Small intestine (tissue), 7 donors: ENCODE measurements around the gene SMTN. TPM values are rescaled to one million over a fixed set of nuclear protein-coding genes. Genes with fewer than 3 reads are reported as not detected.
A peak's percentile ranks its signal among the peaks of the same experiment; 100 is the strongest.
"Not testable (repeated sequence)": the region's sequence is repeated elsewhere in the genome, so short reads cannot be mapped to it uniquely, and the experiment has no call there.

Experiments used
- DNase-seq, 2 donors: peaks; one replicate each; pipeline versions ENCODE4 v3.0.0 to v3.0.0-alpha.2; 2013
- FAIRE-seq: peaks from 2 replicates; lab custom pipeline; 2012; peaks lifted over from hg19 to GRCh38; lab: Jason Lieb, UNC
- H3K27ac ChIP-seq, 3 donors: one replicate each; pipeline ENCODE4 v1.5.1; 2013; ENCODE audit warnings: low read length in 2 of 3, mild to moderate bottlenecking in 2 of 3, control low read depth in 1 of 3, inconsistent platforms in 1 of 3, low read depth in 1 of 3, moderate library complexity in 1 of 3
- H3K27me3 ChIP-seq, 3 donors: one replicate each; pipeline ENCODE4 v1.6.1; 2013; ENCODE audit warnings: low read length in 3 of 3, inconsistent platforms in 1 of 3; ENCODE audit not compliant: control insufficient read depth in 3 of 3, insufficient read depth in 3 of 3
- H3K36me3 ChIP-seq, 3 donors: one replicate each; pipeline ENCODE4 v1.6.1; 2013; ENCODE audit warnings: low read length in 3 of 3, inconsistent platforms in 1 of 3, low read depth in 1 of 3, mild to moderate bottlenecking in 1 of 3, moderate library complexity in 1 of 3; ENCODE audit not compliant: control insufficient read depth in 3 of 3, insufficient read depth in 2 of 3
- H3K4me1 ChIP-seq, 3 donors: one replicate each; pipeline ENCODE4 v1.6.1; 2013; ENCODE audit warnings: low read length in 2 of 3, inconsistent platforms in 1 of 3, low read depth in 1 of 3, mild to moderate bottlenecking in 1 of 3, moderate library complexity in 1 of 3; ENCODE audit not compliant: control insufficient read depth in 3 of 3, insufficient read depth in 2 of 3
- H3K4me3 ChIP-seq, 3 donors: one replicate each; pipeline ENCODE4 v1.5.1; 2013; ENCODE audit warnings: low read length in 3 of 3, control low read depth in 1 of 3, inconsistent platforms in 1 of 3, low read depth in 1 of 3, mild to moderate bottlenecking in 1 of 3, moderate library complexity in 1 of 3
- H3K9me3 ChIP-seq, 2 donors: one replicate each; pipeline ENCODE4 v1.6.1; 2013; ENCODE audit warnings: low read depth in 1 of 2, low read length in 1 of 2; ENCODE audit not compliant: control insufficient read depth in 2 of 2, insufficient read depth in 1 of 2
- WGBS, 3 donors: extraction: QIAGEN DNeasy Blood & Tissue Kit; methylation state at CpG; one replicate each; pipeline ENCODE4 v1.1.7; 2013; 5-methylcytosine and 5-hydroxymethylcytosine counted together
- polyA plus RNA-seq, 4 donors: library from polyadenylated mRNA; stranded (reverse) in 3 of 4; unstranded in 1 of 4; fragments of 200-250 nt in 3 of 4; fragments of 120-200 nt in 1 of 4; gene quantifications; one replicate each; pipeline versions ENCODE4 v1.2.1 to v1.2.3, GENCODE V29; 2013
- donor health status: healthy with polysubstance abuse.
- donor health status: control.
- donor health status: control.
- donor health status: Bipolar disorder and iron deficiency.
- donor health status: healthy.

SMTN gene
- polyA plus RNA-seq, 4 donors: 7.8 to 74.8 (median 44.2) TPM

GRCh38 chr22:31096657-31097279 lies 15.7 kb downstream of the SMTN start:
- Histone ChIP-seq H3K4me1 (peaks cover 0 to 10% (median 0%) of the 10 kb centered on the region in 3 donors), H3K27ac (no peak overlapping the region), H3K4me3 (no peak overlapping the region), H3K9me3 (no peaks in the 10 kb centered on the region), H3K36me3 (peaks cover 2 to 96% (median 27%) of the 10 kb centered on the region in 3 donors), H3K27me3 (no peaks in the 10 kb centered on the region)
- WGBS, 3 donors: 89 to 92% (median 92%) methylated on average over 25 to 27 of the region's 27 CpGs
- FAIRE-seq: no peak
- no peak for DNase-seq

- Histone ChIP-seq H3K4me1 (peaks cover 0 to 16% (median 0%) of the 10 kb centered on the region in 3 donors), H3K36me3 (peaks cover 2 to 96% (median 27%) of the 10 kb centered on the region in 3 donors), H3K27ac (peak overlapping the region in 1 of 3 donors; percentile 1)
- not testable (repeated sequence) for H3K9me3 ChIP-seq, H3K27me3 ChIP-seq, FAIRE-seq, DNase-seq, H3K4me3 ChIP-seq
- WGBS, 3 donors: 85 to 98% (median 98%) methylated on average over 5 of the region's 5 CpGs
These were observed 16.4 kb downstream of the SMTN start for GRCh38 chr22:31097539-31097938.

- Histone ChIP-seq H3K36me3 (peaks cover 2 to 96% (median 23%) of the 10 kb centered on the region in 3 donors), H3K27ac (peak overlapping the region in 1 of 3 donors; percentile 1), H3K27me3 (no peaks in the 10 kb centered on the region), H3K4me1 (peaks cover 0 to 20% (median 0%) of the 10 kb centered on the region in 3 donors), H3K9me3 (no peaks in the 10 kb centered on the region), H3K4me3 (no peak overlapping the region)
- FAIRE-seq: no peak
- WGBS, 3 donors: 83 to 91% (median 84%) methylated on average over 10 of the region's 10 CpGs
- no peak for DNase-seq
These were observed 17.0 kb downstream of the SMTN start for GRCh38 chr22:31097941-31098631.

- peaks cover 0 to 20% (median 0%) of the 10 kb centered on the region in 3 donors for H3K4me1 ChIP-seq
These were observed 17.6 kb downstream of the SMTN start for GRCh38 chr22:31098632-31099110.

GRCh38 chr22:31099386-31099785 lies 18.3 kb downstream of the SMTN start:
- Histone ChIP-seq H3K27me3 (no peaks in the 10 kb centered on the region), H3K27ac (peak overlapping the region in 1 of 3 donors; percentile 63), H3K9me3 (no peaks in the 10 kb centered on the region), H3K4me3 (no peak overlapping the region), H3K4me1 (peaks cover 0 to 20% (median 0%) of the 10 kb centered on the region in 3 donors), H3K36me3 (peaks cover 2 to 96% (median 21%) of the 10 kb centered on the region in 3 donors)
- WGBS, 3 donors: 91 to 95% (median 94%) methylated on average over 6 of the region's 6 CpGs
- DNase-seq (no peak), FAIRE-seq (no peak)

More at GRCh38 chr22:31098632-31099110, 17.6 kb downstream of the SMTN start:
- Histone ChIP-seq H3K4me3 (no peak overlapping the region), H3K27ac (peak overlapping the region in 1 of 3 donors; percentile 63), H3K36me3 (peaks cover 2 to 96% (median 21%) of the 10 kb centered on the region in 3 donors), H3K27me3 (no peaks in the 10 kb centered on the region), H3K9me3 (no peaks in the 10 kb centered on the region)
- peak; percentile 58 to 61 for DNase-seq
- WGBS, 3 donors: 64 to 68% (median 64%) methylated on average over 32 to 36 of the region's 36 CpGs
- no peak for FAIRE-seq

- Histone ChIP-seq H3K36me3 (peaks cover 2 to 96% (median 23%) of the 10 kb centered on the region in 3 donors), H3K27ac (peak overlapping the region in 1 of 3 donors; percentile 32)
- 93 to 94% (median 94%) methylated on average over 25 to 34 of the region's 34 CpGs for WGBS, 3 donors
These were observed 19.0 kb downstream of the SMTN start for GRCh38 chr22:31099841-31100761.

GRCh38 chr22:31100762-31101525 lies 19.8 kb downstream of the SMTN start:
- H3K36me3 ChIP-seq: peaks cover 2 to 96% (median 19%) of the 10 kb centered on the region in 3 donors
- peaks cover 0 to 20% (median 0%) of the 10 kb centered on the region in 3 donors for H3K4me1 ChIP-seq
- no peaks in the 10 kb centered on the region for H3K27me3 ChIP-seq
- no peak for FAIRE-seq
- 96% methylated on average over 18 of the region's 18 CpGs for WGBS, 3 donors
- DNase-seq: no peak
- H3K27ac ChIP-seq: peak overlapping the region in 1 of 3 donors; percentile 11
- H3K9me3 ChIP-seq: no peaks in the 10 kb centered on the region
- no peak overlapping the region for H3K4me3 ChIP-seq

More at GRCh38 chr22:31099841-31100761, 19.0 kb downstream of the SMTN start:
- H3K4me3 ChIP-seq: no peak overlapping the region
- FAIRE-seq (no peak), DNase-seq (no peak)
- H3K27me3 ChIP-seq: no peaks in the 10 kb centered on the region
- peaks cover 0 to 20% (median 0%) of the 10 kb centered on the region in 3 donors for H3K4me1 ChIP-seq
- no peaks in the 10 kb centered on the region for H3K9me3 ChIP-seq
